ENCODE data around the gene CELF4.

- TF ChIP-seq CTCF (conservative IDR thresholded peaks at IDR 0.05; ENCODE audit: low read depth, low read length) (no peak), EZH2 (IDR thresholded peaks at IDR 0.05; ENCODE audit: low read length, unreplicated experiment) (no peak), EZH2phosphoT487 (IDR thresholded peaks at IDR 0.05; ENCODE audit: borderline replicate concordance, low read length) (no peak)
Measured at GRCh38 chr18:37613253-37613565, 47.6 kb upstream of the CELF4 start.

Measured in PC-3 (cell line).